Naive thymus-derived CD4-positive, alpha-beta T cell (primary cell): ENCODE results near the gene CARD10. TPM values are rescaled to one million over a fixed set of nuclear protein-coding genes. Genes with fewer than 3 reads are reported as not detected.
A peak's percentile ranks its signal among the peaks of the same experiment; 100 is the strongest.

Experiments used
- ATAC-seq: fragments of 150-1000 bp; cut with Tn5 transposase; 2 replicates; pipeline ENCODE4 v1.10.0; 2021; ENCODE audit warnings: mild to moderate bottlenecking, moderate library complexity
- CTCF ChIA-PET: fragments of 350-600 bp; sonication (Branson Sonifier 250); formaldehyde crosslinking; loops from one replicate; lab custom pipeline; 2021; ENCODE audit warnings: antibody characterized with exemption; lab: Charles Lee
- POLR2A ChIA-PET: fragments of 350-600 bp; sonication (Branson Sonifier 250); formaldehyde crosslinking; loops from one replicate; lab custom pipeline; 2021; ENCODE audit warnings: antibody characterized with exemption, inconsistent platforms; lab: Charles Lee
- DNase-seq, 9 donors: peaks; one replicate each; pipeline versions ENCODE4 v3.0.0 to v3.0.0-alpha.2; 2020 to 2022; ENCODE audit warnings: mixed read lengths in 1 of 9
- H3K27ac ChIP-seq: one replicate; pipeline ENCODE4 v1.7.0; 2013; ENCODE audit warnings: mild to moderate bottlenecking, low read depth, low read length, moderate library complexity
- H3K27me3 ChIP-seq, 2 donors: one replicate each; pipeline ENCODE4 v1.7.0; 2013; ENCODE audit warnings: low read length in 2 of 2, mild to moderate bottlenecking in 2 of 2, moderate library complexity in 2 of 2; ENCODE audit not compliant: control insufficient read depth in 2 of 2, insufficient read depth in 2 of 2
- H3K36me3 ChIP-seq, 3 experiments: 1 replicate in 2 of 3; 2 replicates in 1 of 3; pipeline ENCODE4 v1.7.0; 2013; ENCODE audit warnings: low read length in 3 of 3, mild to moderate bottlenecking in 3 of 3, moderate library complexity in 1 of 3; ENCODE audit not compliant: insufficient read depth in 3 of 3, control insufficient read depth in 2 of 3
- H3K4me1 ChIP-seq, 2 donors: one replicate each; pipeline ENCODE4 v1.7.0; 2013; ENCODE audit warnings: low read length in 2 of 2, mild to moderate bottlenecking in 2 of 2, moderate library complexity in 1 of 2; ENCODE audit not compliant: control insufficient read depth in 2 of 2, insufficient read depth in 2 of 2
- H3K4me3 ChIP-seq: 2 replicates; pipeline ENCODE4 v1.7.0; 2013; ENCODE audit warnings: mild to moderate bottlenecking, low read length
- H3K9me3 ChIP-seq, 3 experiments: 1 replicate in 2 of 3; 2 replicates in 1 of 3; pipeline ENCODE4 v1.7.0; 2013; ENCODE audit warnings: low read length in 3 of 3; ENCODE audit not compliant: control insufficient read depth in 2 of 3
- H3K27ac Mint-ChIP-seq, 9 donors: one replicate each; pipeline ENCODE4 v1.8.0; 2020 to 2022; ENCODE audit warnings: mixed read lengths in 9 of 9, mild to moderate bottlenecking in 8 of 9, moderate library complexity in 5 of 9, inconsistent platforms in 2 of 9
- H3K27me3 Mint-ChIP-seq, 5 donors: one replicate each; pipeline ENCODE4 v1.8.0; 2021 to 2022; ENCODE audit warnings: mixed read lengths in 5 of 5, mild to moderate bottlenecking in 1 of 5
- H3K36me3 Mint-ChIP-seq, 5 donors: one replicate each; pipeline ENCODE4 v1.8.0; 2020 to 2022; ENCODE audit warnings: mixed read lengths in 5 of 5, mild to moderate bottlenecking in 3 of 5, inconsistent platforms in 1 of 5
- H3K4me1 Mint-ChIP-seq, 7 donors: one replicate each; pipeline ENCODE4 v1.8.0; 2020 to 2022; ENCODE audit warnings: mixed read lengths in 7 of 7, mild to moderate bottlenecking in 3 of 7, inconsistent platforms in 1 of 7
- H3K4me3 Mint-ChIP-seq, 10 donors: one replicate each; pipeline ENCODE4 v1.8.0; 2020 to 2022; ENCODE audit warnings: mild to moderate bottlenecking in 10 of 10, mixed read lengths in 10 of 10, moderate library complexity in 6 of 10, inconsistent platforms in 2 of 10
- H3K9me3 Mint-ChIP-seq, 11 donors: one replicate each; pipeline ENCODE4 v1.8.0; 2020 to 2022; ENCODE audit warnings: mixed read lengths in 11 of 11, mild to moderate bottlenecking in 4 of 11, inconsistent platforms in 1 of 11, moderate library complexity in 1 of 11
- intact Hi-C, 2 donors: fragments of 100-400 bp; cut with micrococcal nuclease; formaldehyde crosslinking; loops; one replicate each; pipeline ENCODE4 v1.15.1; 2023
- polyA plus RNA-seq, 2 donors: library from polyadenylated mRNA; unstranded; fragments of 300-500 nt; fragmentation: Illumina TruSeq; gene quantifications; one replicate each; pipeline ENCODE4 v1.2.3, GENCODE V29; 2021
- total RNA-seq, 6 experiments: library from RNA in 5 of 6; stranded (reverse) in 5 of 6; gene quantifications; 1 replicate in 5 of 6; 2 replicates in 1 of 6; pipeline ENCODE4 v1.2.3 and lab custom pipeline; 2021 to 2026

Gene CARD10
- total and polyA plus RNA-seq, 7 experiments from 2014 or later = 0.13 to 1.0 (median 0.69) TPM; not detected in 2

GRCh38 chr22:37549704-37550059 lies 30.5 kb upstream of the CARD10 start:
- ChIA-PET CTCF (interaction anchor here (1.2 to 1.9 kb wide), 3 partner anchors 11 to 17 kb away, joined by 3 to 14 read pairs (median 12); no protein-coding TSS in a partner anchor), POLR2A (no interaction called here)
- DNase-seq = no peak
- no peak overlapping the region for H3K4me3 ChIP-seq
- H3K36me3 ChIP-seq = no peaks in the 10 kb centered on the region
- peaks cover 0 to 7% (median 6%) of the 10 kb centered on the region in 7 donors for H3K4me1 Mint-ChIP-seq
- no peak overlapping the region for H3K27ac ChIP-seq
- no peak for ATAC-seq
- H3K4me1 ChIP-seq = peaks cover 0 to 7% of the 10 kb centered on the region in 2 donors
- intact Hi-C loops = no loop called here
- no peaks in the 10 kb centered on the region for H3K36me3 Mint-ChIP-seq
- no peaks in the 10 kb centered on the region for H3K9me3 Mint-ChIP-seq
- no peaks in the 10 kb centered on the region for H3K27me3 ChIP-seq
- no peak overlapping the region for H3K27ac Mint-ChIP-seq
- no peaks in the 10 kb centered on the region for H3K9me3 ChIP-seq
- H3K27me3 Mint-ChIP-seq = peaks cover 3 to 28% (median 4%) of the 10 kb centered on the region in 5 donors
- no peak overlapping the region for H3K4me3 Mint-ChIP-seq

- no peak overlapping the region for H3K27ac ChIP-seq
- H3K27me3 Mint-ChIP-seq = peaks cover 0 to 19% (median 5%) of the 10 kb centered on the region in 5 donors
- intact Hi-C loops = no loop called here
- H3K36me3 ChIP-seq = no peaks in the 10 kb centered on the region
- H3K27ac Mint-ChIP-seq = no peak overlapping the region
- ChIA-PET POLR2A (interaction anchor here (1.2 to 2.1 kb wide), 2 partner anchors 15 to 19 kb away, joined by 4 to 8 read pairs; no protein-coding TSS in a partner anchor), CTCF (interaction anchor here (1.4 to 2.3 kb wide), 2 partner anchors 17 to 19 kb away, joined by 4 to 14 read pairs; no protein-coding TSS in a partner anchor)
- H3K4me3 ChIP-seq = no peak overlapping the region
- peaks cover 0 to 7% of the 10 kb centered on the region in 2 donors for H3K4me1 ChIP-seq
- DNase-seq (no peak), ATAC-seq (no peak)
- no peaks in the 10 kb centered on the region for H3K36me3 Mint-ChIP-seq
- H3K9me3 Mint-ChIP-seq = no peaks in the 10 kb centered on the region
- no peak overlapping the region for H3K4me3 Mint-ChIP-seq
- no peaks in the 10 kb centered on the region for H3K9me3 ChIP-seq
- no peaks in the 10 kb centered on the region for H3K27me3 ChIP-seq
- H3K4me1 Mint-ChIP-seq = peaks cover 0 to 9% (median 6%) of the 10 kb centered on the region in 7 donors
Observed at GRCh38 chr22:37547251-37547741, 28.1 kb upstream of the CARD10 start.

- Mint-ChIP-seq H3K27me3 (peaks cover 0 to 18% (median 5%) of the 10 kb centered on the region in 5 donors), H3K27ac (peak overlapping the region in 1 of 9 donors; percentile 28), H3K4me3 (no peak overlapping the region), H3K36me3 (no peaks in the 10 kb centered on the region), H3K9me3 (no peaks in the 10 kb centered on the region), H3K4me1 (peaks cover 2 to 15% (median 6%) of the 10 kb centered on the region in 7 donors)
- DNase-seq = no peak
- Histone ChIP-seq H3K9me3 (no peaks in the 10 kb centered on the region), H3K36me3 (no peaks in the 10 kb centered on the region), H3K4me3 (no peak overlapping the region), H3K27ac (no peak overlapping the region), H3K27me3 (no peaks in the 10 kb centered on the region), H3K4me1 (peaks cover 0 to 7% of the 10 kb centered on the region in 2 donors)
- ATAC-seq = no peak
- intact Hi-C loops = no loop called here
- POLR2A ChIA-PET = interaction anchor here (1.2 to 2.1 kb wide), 2 partner anchors 16 to 20 kb away, joined by 4 to 8 read pairs; no protein-coding TSS in a partner anchor
- CTCF ChIA-PET = interaction anchor here (1.2 to 3.2 kb wide), 4 partner anchors 18 to 46 kb away, joined by 3 to 14 read pairs (median 8); no protein-coding TSS in a partner anchor
Observed at GRCh38 chr22:37546437-37547250, 27.4 kb upstream of the CARD10 start.

GRCh38 chr22:37545703-37546436 lies 26.7 kb upstream of the CARD10 start:
- H3K4me1 ChIP-seq = peaks cover 0 to 7% of the 10 kb centered on the region in 2 donors
- intact Hi-C loops = loop anchor here in 1 of 2 donors (1.0 kb wide), 1 partner anchor 21 kb away; no protein-coding TSS in a partner anchor
- H3K4me3 ChIP-seq = no peak overlapping the region
- Mint-ChIP-seq H3K9me3 (no peaks in the 10 kb centered on the region), H3K27ac (peak overlapping the region in 1 of 9 donors; percentile 50), H3K27me3 (peaks cover 0 to 10% (median 6%) of the 10 kb centered on the region in 5 donors), H3K4me3 (no peak overlapping the region), H3K4me1 (peaks cover 4 to 20% (median 7%) of the 10 kb centered on the region in 7 donors), H3K36me3 (no peaks in the 10 kb centered on the region)
- DNase-seq (no peak), ATAC-seq (no peak)
- CTCF ChIA-PET = interaction anchor here (1.2 to 3.2 kb wide), 3 partner anchors 21 to 46 kb away, joined by 3 to 14 read pairs (median 11); no protein-coding TSS in a partner anchor
- POLR2A ChIA-PET = interaction anchor here (2.1 kb wide), 1 partner anchor 21 kb away, joined by 8 read pairs; no protein-coding TSS in a partner anchor
- H3K27ac ChIP-seq = no peak overlapping the region
- no peaks in the 10 kb centered on the region for H3K36me3 ChIP-seq
- no peaks in the 10 kb centered on the region for H3K27me3 ChIP-seq
- no peaks in the 10 kb centered on the region for H3K9me3 ChIP-seq

- peak overlapping the region in 1 of 10 donors; percentile 17 for H3K4me3 Mint-ChIP-seq
- Histone ChIP-seq H3K9me3 (no peaks in the 10 kb centered on the region), H3K4me1 (peaks cover 0 to 7% of the 10 kb centered on the region in 2 donors), H3K27ac (no peak overlapping the region), H3K4me3 (no peak overlapping the region), H3K27me3 (peaks cover 0 to 1% of the 10 kb centered on the region in 2 donors), H3K36me3 (no peaks in the 10 kb centered on the region)
- ChIA-PET CTCF (interaction anchor here (1.4 to 3.2 kb wide), 3 partner anchors 22 to 47 kb away, joined by 11 to 14 read pairs (median 12); no protein-coding TSS in a partner anchor), POLR2A (no interaction called here)
- ATAC-seq = peak; percentile 77
- H3K4me1 Mint-ChIP-seq = peaks cover 8 to 27% (median 11%) of the 10 kb centered on the region in 7 donors
- peaks cover 0 to 14% (median 6%) of the 10 kb centered on the region in 5 donors for H3K27me3 Mint-ChIP-seq
- peak in 5 of 9 donors; percentile 31 to 65 (median 37) for DNase-seq
- H3K36me3 Mint-ChIP-seq = no peaks in the 10 kb centered on the region
- intact Hi-C loops = loop anchor here in 1 of 2 donors (1.0 kb wide), 1 partner anchor 22 kb away; no protein-coding TSS in a partner anchor
- no peaks in the 10 kb centered on the region for H3K9me3 Mint-ChIP-seq
- H3K27ac Mint-ChIP-seq = peak overlapping the region in 1 of 9 donors; percentile 50
Observed at GRCh38 chr22:37544955-37545702, 25.9 kb upstream of the CARD10 start.
